Retinal pigment epithelial cell (primary cell): ENCODE measurements around the gene ARL6IP4.

ENCODE experiments used
- DNase-seq: peaks from one replicate; pipeline ENCODE4 v3.0.0-alpha.2; 2010; ENCODE audit warnings: low read depth
- H3K4me3 ChIP-seq: 2 replicates; pipeline ENCODE4 v1.5.1; 2011; ENCODE audit warnings: mild to moderate bottlenecking, low read length, control low read depth, moderate library complexity
- TF ChIP-seq, protein P1 (sequence below): conservative IDR thresholded peaks from 2 replicates; pipeline ENCODE4 v1.5.1; 2011; ENCODE audit warnings: low read depth, low read length, control low read depth, inconsistent platforms

ARL6IP4 gene

DNA sequence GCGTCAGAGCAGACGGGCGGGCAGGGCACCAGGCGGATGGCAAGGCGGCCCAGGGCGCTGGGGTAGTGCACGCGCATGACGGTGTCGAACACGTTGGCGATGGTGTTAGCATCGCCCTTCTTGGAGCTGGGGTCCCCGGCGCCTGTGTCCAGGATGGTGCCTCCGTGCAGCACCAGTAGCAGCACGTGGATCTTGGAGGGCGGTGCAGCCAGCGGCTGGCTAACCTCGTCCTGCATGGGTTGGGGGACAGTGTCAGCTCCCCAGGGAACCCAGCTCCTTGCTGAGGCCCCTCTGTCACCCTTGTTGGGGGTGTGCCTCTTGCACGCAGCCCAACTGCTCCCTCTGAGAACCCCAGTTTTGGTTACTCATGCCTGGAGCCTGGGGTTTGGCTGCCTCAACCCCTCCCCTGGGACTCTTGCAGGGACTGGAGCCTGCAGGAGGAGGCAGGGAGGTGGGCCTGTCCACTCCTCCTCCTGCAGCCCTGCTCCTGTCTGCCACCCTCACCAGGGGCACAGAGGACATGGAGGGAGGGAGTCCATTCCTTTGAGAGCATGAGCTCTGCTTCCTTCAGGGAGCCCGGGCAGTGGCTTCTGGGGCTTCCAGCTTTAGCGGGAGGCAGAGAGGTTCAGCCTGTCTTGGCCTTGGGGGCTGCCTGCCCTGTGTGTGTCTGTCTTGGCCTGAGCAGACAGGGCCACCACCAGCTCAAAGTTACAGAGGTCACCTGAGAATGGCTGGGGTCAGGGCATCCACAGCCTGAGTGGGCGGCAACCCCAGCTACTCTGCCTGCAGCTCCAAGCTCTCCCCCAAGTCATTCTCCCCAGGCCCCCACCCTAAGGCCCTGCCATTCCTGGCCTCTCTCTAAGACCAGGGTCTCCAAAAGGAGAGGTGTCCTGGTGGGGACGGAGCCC, 17.1 kb downstream of the ARL6IP4 start:
- TF ChIP-seq, protein P1, sequence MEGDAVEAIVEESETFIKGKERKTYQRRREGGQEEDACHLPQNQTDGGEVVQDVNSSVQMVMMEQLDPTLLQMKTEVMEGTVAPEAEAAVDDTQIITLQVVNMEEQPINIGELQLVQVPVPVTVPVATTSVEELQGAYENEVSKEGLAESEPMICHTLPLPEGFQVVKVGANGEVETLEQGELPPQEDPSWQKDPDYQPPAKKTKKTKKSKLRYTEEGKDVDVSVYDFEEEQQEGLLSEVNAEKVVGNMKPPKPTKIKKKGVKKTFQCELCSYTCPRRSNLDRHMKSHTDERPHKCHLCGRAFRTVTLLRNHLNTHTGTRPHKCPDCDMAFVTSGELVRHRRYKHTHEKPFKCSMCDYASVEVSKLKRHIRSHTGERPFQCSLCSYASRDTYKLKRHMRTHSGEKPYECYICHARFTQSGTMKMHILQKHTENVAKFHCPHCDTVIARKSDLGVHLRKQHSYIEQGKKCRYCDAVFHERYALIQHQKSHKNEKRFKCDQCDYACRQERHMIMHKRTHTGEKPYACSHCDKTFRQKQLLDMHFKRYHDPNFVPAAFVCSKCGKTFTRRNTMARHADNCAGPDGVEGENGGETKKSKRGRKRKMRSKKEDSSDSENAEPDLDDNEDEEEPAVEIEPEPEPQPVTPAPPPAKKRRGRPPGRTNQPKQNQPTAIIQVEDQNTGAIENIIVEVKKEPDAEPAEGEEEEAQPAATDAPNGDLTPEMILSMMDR: no peak
- no peak for DNase-seq
- H3K4me3 ChIP-seq: no peak overlapping the region

GRCh38 chr12:122998316-122998715, 17.8 kb downstream of the ARL6IP4 start:
- TF ChIP-seq, protein P1: no peak
- no peak overlapping the region for H3K4me3 ChIP-seq
- no peak for DNase-seq

DNA sequence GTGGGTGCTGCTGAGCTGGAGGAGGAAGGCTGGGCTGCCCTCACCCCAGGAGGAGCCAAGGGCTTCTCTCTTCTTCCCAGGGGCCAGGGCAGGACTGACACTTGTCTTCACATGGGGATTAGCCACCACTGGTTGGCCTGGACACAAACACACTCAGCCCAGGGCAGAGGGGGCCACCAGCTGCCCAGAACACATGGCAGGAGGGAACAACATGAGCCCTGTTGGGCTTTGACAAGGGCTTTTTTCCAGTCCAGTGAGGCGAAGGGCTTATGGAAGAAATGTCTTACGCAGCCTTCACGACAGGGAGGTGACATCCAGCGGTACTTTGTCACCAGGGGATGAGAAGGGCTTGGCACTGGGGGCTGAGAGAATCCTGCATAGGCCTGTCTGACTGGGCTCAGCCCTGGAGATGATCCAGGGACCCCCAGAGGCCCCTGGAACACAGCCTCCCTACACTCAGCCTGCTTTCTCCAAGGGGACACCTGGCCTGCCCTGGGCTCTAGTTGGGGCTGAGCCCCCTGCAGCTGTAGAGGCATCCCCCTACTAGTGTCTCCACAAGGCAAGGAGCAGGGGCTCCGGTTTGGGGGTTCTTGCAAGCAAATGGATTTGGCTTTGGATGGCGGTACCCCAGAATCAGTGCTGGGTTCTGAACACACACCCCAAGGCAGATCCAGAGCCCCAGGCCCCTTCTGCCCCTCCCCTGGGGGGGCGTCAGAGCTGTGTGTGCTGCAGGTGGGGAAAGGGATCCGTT, 18.9 kb downstream of the ARL6IP4 start:
- TF ChIP-seq, protein P1: no peak
- no peak overlapping the region for H3K4me3 ChIP-seq
- DNase-seq: no peak

DNA sequence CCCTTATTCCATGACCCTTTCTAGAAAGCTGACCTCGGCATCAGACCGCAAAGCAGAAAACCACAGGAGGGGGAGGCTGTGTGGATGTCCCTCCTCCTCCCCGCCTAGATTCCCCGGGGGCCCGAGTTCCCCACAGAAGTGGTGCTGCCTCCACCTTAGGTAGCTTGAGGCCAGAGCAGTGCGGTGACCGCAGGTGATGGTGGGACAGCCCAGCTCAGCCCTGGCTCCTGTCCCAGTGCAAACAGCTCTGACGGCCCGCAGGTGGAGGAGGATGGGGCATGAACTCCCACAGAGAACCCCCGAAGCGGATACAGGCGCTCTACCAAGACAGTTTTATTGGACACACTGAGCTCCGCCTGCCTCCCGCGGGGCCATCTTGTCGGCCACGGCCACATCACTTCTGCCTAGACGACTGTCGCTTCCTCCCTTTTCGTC, 19.5 kb downstream of the ARL6IP4 start:
- TF ChIP-seq, protein P1: no peak
- no peak for DNase-seq
- no peak overlapping the region for H3K4me3 ChIP-seq

DNA sequence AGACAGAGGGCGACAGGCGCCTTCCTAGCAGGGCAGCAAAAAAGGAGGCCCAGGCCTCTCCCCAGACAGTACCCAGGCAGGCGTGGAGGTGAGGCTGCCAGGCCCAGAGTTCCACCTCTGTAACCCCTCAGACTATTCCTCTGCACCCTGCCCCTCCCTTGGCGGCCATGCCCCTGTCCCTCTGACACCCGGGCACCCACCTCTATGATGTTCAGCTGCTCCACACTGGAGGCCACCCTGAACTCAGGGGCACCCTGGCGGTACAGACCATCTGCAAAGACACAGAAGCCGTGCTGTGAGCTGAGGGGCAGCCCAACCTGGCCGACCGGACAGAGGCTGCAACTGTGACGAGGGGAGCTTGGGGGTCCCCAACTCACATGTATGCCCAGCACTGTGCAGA, 20.1 kb downstream of the ARL6IP4 start:
- no peak for DNase-seq
- TF ChIP-seq, protein P1: no peak
- no peak overlapping the region for H3K4me3 ChIP-seq

GRCh38 chr12:123001464-123001863, 21.0 kb downstream of the ARL6IP4 start:
- H3K4me3 ChIP-seq: no peak overlapping the region
- TF ChIP-seq, protein P1: no peak

More at GRCh38 chr12:123001464-123001863, 21.0 kb downstream of the ARL6IP4 start:
- no peak for DNase-seq
